Gastrocnemius medialis (tissue), 4 donors: ENCODE data around the gene SUMO3. TPM values are rescaled to one million over a fixed set of nuclear protein-coding genes. Genes with fewer than 3 reads are reported as not detected.

Experiments used
- ATAC-seq, 2 donors: fragments of 150-250 bp; one replicate each; pipeline ENCODE4 v1.9.1; 2016
- DNase-seq, 2 donors: peaks; one replicate each; pipeline ENCODE4 v3.0.0-alpha.2; 2019
- H3K27ac ChIP-seq, 4 donors: fragments of 200-600 bp; sonication (generic); 1 replicate in 1 of 4; 2 replicates in 3 of 4; pipeline ENCODE4 v1.5.1; 2016 to 2018; ENCODE audit warnings: mild to moderate bottlenecking in 2 of 4, moderate library complexity in 1 of 4
- H3K27me3 ChIP-seq, 3 donors: fragments of 200-600 bp; sonication (generic) in 2 of 3; 1 replicate in 1 of 3; 2 replicates in 2 of 3; pipeline versions ENCODE4 v1.5.1 to v1.6.0; 2016 to 2019; ENCODE audit warnings: mild to moderate bottlenecking in 1 of 3, moderate library complexity in 1 of 3
- H3K36me3 ChIP-seq, 2 donors: fragments of 200-600 bp; sonication (generic) in 1 of 2; one replicate each; pipeline ENCODE4 v1.5.1; 2017 to 2018
- H3K4me1 ChIP-seq, 2 donors: fragments of 200-600 bp; sonication (generic) in 1 of 2; one replicate each; pipeline ENCODE4 v1.5.1; 2016 to 2017; ENCODE audit warnings: mild to moderate bottlenecking in 2 of 2
- H3K4me3 ChIP-seq, 4 donors: fragments of 200-600 bp; sonication (generic) in 3 of 4; 1 replicate in 1 of 4; 2 replicates in 3 of 4; pipeline ENCODE4 v1.5.1; 2016 to 2019; ENCODE audit warnings: mild to moderate bottlenecking in 2 of 4
- H3K9me3 ChIP-seq, 3 donors: fragments of 200-600 bp; sonication (generic) in 2 of 3; 1 replicate in 1 of 3; 2 replicates in 2 of 3; pipeline ENCODE4 v1.5.1; 2016 to 2019
- CTCF ChIP-seq, 5 experiments: fragments of 450-650 bp in 3 of 5; fragments of 200-600 bp in 2 of 5; sonication (generic) in 2 of 5; IDR thresholded peaks in 4 of 5; conservative IDR thresholded peaks in 1 of 5; 1 replicate in 4 of 5; 2 replicates in 1 of 5; pipeline ENCODE4 v1.5.1; 2016 to 2019; ENCODE audit warnings: antibody characterized with exemption in 5 of 5, mild to moderate bottlenecking in 3 of 5, moderate library complexity in 3 of 5
- POLR2A ChIP-seq, 2 donors: fragments of 450-650 bp; IDR thresholded peaks; one replicate each; pipeline ENCODE4 v1.6.1; 2017; ENCODE audit warnings: antibody characterized with exemption in 2 of 2, mild to moderate bottlenecking in 2 of 2, moderate library complexity in 2 of 2
- in situ Hi-C, 4 donors: fragments of 200-750 bp; cut with MboI; loops; one replicate each; pipeline versions ENCODE4 v1.15.0 to v1.8.0; 2017; ENCODE audit warnings: low sequenced_read_pairs in 4 of 4
- intact Hi-C: fragments of 100-400 bp; cut with DNase I; formaldehyde crosslinking; loops from one replicate; pipeline ENCODE4 v1.15.1; 2023; ENCODE audit warnings: low total_unique reads
- total RNA-seq, 4 donors: library from RNA; depleted of rRNA; stranded (reverse); fragments of >200 nt; gene quantifications; one replicate each; pipeline versions ENCODE4 v1.1.0 to v1.2.3, GENCODE V29; 2016

The SUMO3 gene
- total RNA-seq, 4 donors from 2014 or later: 49.0 to 85.9 (median 63.7) TPM

- Histone ChIP-seq H3K9me3 (no peaks in the 10 kb centered on the region), H3K27ac (no peak overlapping the region), H3K4me1 (peaks cover 28% of the 10 kb centered on the region in 2 donors), H3K4me3 (no peak overlapping the region), H3K36me3 (peaks cover 0 to 46% of the 10 kb centered on the region in 2 donors), H3K27me3 (no peaks in the 10 kb centered on the region)
- in situ Hi-C loops: no loop called here
- intact Hi-C loops: no loop called here
- ATAC-seq: no peak
- no peak for DNase-seq
- TF ChIP-seq CTCF (IDR thresholded peaks at IDR 0.05 in 4 of 5, conservative IDR thresholded peaks at IDR 0.05 in 1 of 5): no peak
- TF ChIP-seq POLR2A (IDR thresholded peaks at IDR 0.05): no peak
Observed at GRCh38 chr21:44862869-44863685, 45.2 kb upstream of the SUMO3 start.

- no peak for TF ChIP-seq POLR2A (IDR thresholded peaks at IDR 0.05)
- no peak for TF ChIP-seq CTCF (IDR thresholded peaks at IDR 0.05 in 4 of 5, conservative IDR thresholded peaks at IDR 0.05 in 1 of 5)
- in situ Hi-C loops: no loop called here
- no peak overlapping the region for H3K4me3 ChIP-seq
- intact Hi-C loops: loop anchor here (5.0 kb wide), 2 partner anchors 41 to 194 kb away; partner anchors contain the start of gene SUMO3
- peaks cover 22 to 35% of the 10 kb centered on the region in 2 donors for H3K4me1 ChIP-seq
- DNase-seq (no peak), ATAC-seq (no peak)
- no peaks in the 10 kb centered on the region for H3K27me3 ChIP-seq
- H3K36me3 ChIP-seq: peaks cover 0 to 45% of the 10 kb centered on the region in 2 donors
- H3K27ac ChIP-seq: peak overlapping the region; percentile 63 to 89 (median 88)
- no peaks in the 10 kb centered on the region for H3K9me3 ChIP-seq
Observed at GRCh38 chr21:44858791-44859190, 40.9 kb upstream of the SUMO3 start.

- H3K27ac ChIP-seq: peak overlapping the region; percentile 63 to 89 (median 88)
- no peaks in the 10 kb centered on the region for H3K27me3 ChIP-seq
- intact Hi-C loops: loop anchor here (5.0 kb wide), 2 partner anchors 41 to 194 kb away; partner anchors contain the start of gene SUMO3
- H3K4me1 ChIP-seq: peaks cover 27 to 40% of the 10 kb centered on the region in 2 donors
- H3K9me3 ChIP-seq: no peaks in the 10 kb centered on the region
- peak in 1 of 2 donors; percentile 72 for DNase-seq
- peaks cover 0 to 41% of the 10 kb centered on the region in 2 donors for H3K36me3 ChIP-seq
- TF ChIP-seq POLR2A (IDR thresholded peaks at IDR 0.05) (peak; percentile 49), CTCF (IDR thresholded peaks at IDR 0.05 in 4 of 5, conservative IDR thresholded peaks at IDR 0.05 in 1 of 5) (no peak)
- in situ Hi-C loops: no loop called here
- ATAC-seq: peak in 1 of 2 donors; percentile 6
- H3K4me3 ChIP-seq: no peak overlapping the region
Observed at GRCh38 chr21:44858291-44858690, 40.4 kb upstream of the SUMO3 start.

- ATAC-seq: no peak
- no peak for DNase-seq
- H3K4me3 ChIP-seq: no peak overlapping the region
- intact Hi-C loops: loop anchor here (5.0 kb wide), 2 partner anchors 40 to 195 kb away; partner anchors contain the start of gene SUMO3
- peaks cover 0 to 39% of the 10 kb centered on the region in 2 donors for H3K36me3 ChIP-seq
- no peak for TF ChIP-seq CTCF (IDR thresholded peaks at IDR 0.05 in 4 of 5, conservative IDR thresholded peaks at IDR 0.05 in 1 of 5)
- no peak for TF ChIP-seq POLR2A (IDR thresholded peaks at IDR 0.05)
- no peaks in the 10 kb centered on the region for H3K27me3 ChIP-seq
- peak overlapping the region; percentile 87 to 89 (median 88) for H3K27ac ChIP-seq
- in situ Hi-C loops: no loop called here
- H3K4me1 ChIP-seq: peaks cover 27 to 43% of the 10 kb centered on the region in 2 donors
- no peaks in the 10 kb centered on the region for H3K9me3 ChIP-seq
Observed at GRCh38 chr21:44857127-44857892, 39.4 kb upstream of the SUMO3 start.
